A549 (cell line): Measurements from ENCODE around the gene C5orf24. TPM values are rescaled to one million over a fixed set of nuclear protein-coding genes. Genes with fewer than 3 reads are reported as not detected.

ENCODE experiments used
- ATAC-seq, 2 experiments: fragments of 200-7000 bp in 1 of 2; fragments of >200 bp in 1 of 2; cut with Nextera tagmentation in 1 of 2; cut with Tn5 transposase in 1 of 2; 3 replicates each; pipeline versions ENCODE4 v1.8.0 to v1.9.1; 2018 to 2020; ENCODE audit warnings: mild to moderate bottlenecking in 1 of 2, moderate library complexity in 1 of 2
- CTCF ChIA-PET: fragments of 300-600 bp; sonication (Branson Sonifier 250); formaldehyde crosslinking; extraction: SDS; loops from one replicate; lab custom pipeline; 2021; ENCODE audit warnings: antibody characterized with exemption, inconsistent platforms; lab: Yijun Ruan, JAX
- POLR2A ChIA-PET: fragments of 350-600 bp; formaldehyde crosslinking; extraction: SDS; loops from one replicate; lab custom pipeline; 2021; ENCODE audit warnings: antibody characterized with exemption, inconsistent platforms; lab: Yijun Ruan, JAX
- DNase-seq, 2 experiments: peaks; one replicate each; pipeline versions ENCODE4 v3.0.0 to v3.0.0-alpha.2; 2011 to 2016; ENCODE audit warnings: low read depth in 1 of 2, low spot score in 1 of 2
- FAIRE-seq: peaks from 2 replicates; lab custom pipeline; 2011; peaks lifted over from hg19 to GRCh38; lab: Jason Lieb, UNC
- H3K27ac ChIP-seq, 2 experiments: fragments of >200 bp; sonication (Bioruptor Twin); formaldehyde crosslinking; 3 replicates each; pipeline ENCODE4 v1.5.1; 2016 to 2017
- H3K4me1 ChIP-seq: fragments of >200 bp; sonication (Bioruptor Twin); formaldehyde crosslinking; 3 replicates; pipeline ENCODE4 v1.6.1; 2016
- H3K4me2 ChIP-seq: fragments of >200 bp; sonication (Bioruptor Twin); formaldehyde crosslinking; 3 replicates; pipeline ENCODE4 v1.6.1; 2016
- H3K4me3 ChIP-seq: fragments of >200 bp; sonication (Bioruptor Twin); formaldehyde crosslinking; 3 replicates; pipeline ENCODE4 v1.5.1; 2016
- H3K9me3 ChIP-seq: fragments of >200 bp; sonication (Bioruptor Twin); formaldehyde crosslinking; 3 replicates; pipeline ENCODE4 v1.6.1; 2016
- BCL3 ChIP-seq: fragments of >200 bp; sonication (Bioruptor Twin); formaldehyde crosslinking; IDR thresholded peaks from 3 replicates; pipeline ENCODE4 v1.6.1; 2016
- CBX2 ChIP-seq: fragments of 200-600 bp; sonication (generic); IDR thresholded peaks from 2 replicates; pipeline ENCODE4 v1.6.1; 2016; ENCODE audit warnings: low read depth, mild to moderate bottlenecking, borderline replicate concordance
- CHD2 ChIP-seq: fragments of 150-350 bp; IDR thresholded peaks from 2 replicates; pipeline ENCODE4 v1.6.1; 2014; ENCODE audit warnings: low read length; ENCODE audit not compliant: partially characterized antibody
- ESRRA ChIP-seq: fragments of 150-350 bp; IDR thresholded peaks from 2 replicates; pipeline ENCODE4 v1.6.1; 2014; ENCODE audit warnings: mild to moderate bottlenecking, low read length, borderline replicate concordance
- FOSB ChIP-seq: fragments of 250-450 bp; sonication (Bioruptor Pico); IDR thresholded peaks from 2 replicates; pipeline ENCODE4 v1.5.0; 2020; ENCODE audit warnings: mild to moderate bottlenecking, moderate library complexity
- FOXS1 ChIP-seq: fragments of 250-450 bp; sonication (Bioruptor Pico); IDR thresholded peaks from 2 replicates; pipeline ENCODE4 v1.5.0; 2020; ENCODE audit warnings: mild to moderate bottlenecking, moderate library complexity
- HES2 ChIP-seq: fragments of >200 bp; sonication (Bioruptor Twin); formaldehyde crosslinking; IDR thresholded peaks from 2 replicates; pipeline ENCODE4 v1.6.1; 2016
- HOXB13 ChIP-seq: fragments of 250-450 bp; sonication (Bioruptor Pico); IDR thresholded peaks from 2 replicates; pipeline ENCODE4 v1.5.0; 2020; ENCODE audit warnings: low read depth, mild to moderate bottlenecking, moderate library complexity
- HOXB5 ChIP-seq: fragments of 250-450 bp; sonication (Bioruptor Pico); IDR thresholded peaks from 2 replicates; pipeline ENCODE4 v1.5.0; 2020; ENCODE audit warnings: mild to moderate bottlenecking, moderate library complexity
- JUN ChIP-seq, 2 experiments: fragments of >200 bp; sonication (Bioruptor Twin); formaldehyde crosslinking; IDR thresholded peaks; 2 replicates in 1 of 2; 3 replicates in 1 of 2; pipeline ENCODE4 v1.6.1; 2016 to 2017
- MAX ChIP-seq: IDR thresholded peaks from 2 replicates; pipeline ENCODE4 v1.6.1; 2012
- MYC ChIP-seq: IDR thresholded peaks from 2 replicates; pipeline ENCODE4 v1.6.1; 2012; ENCODE audit warnings: mild to moderate bottlenecking, inconsistent platforms, low read length, improper control_type of control experiment, borderline replicate concordance
- NFE2L2 ChIP-seq: fragments of 150-350 bp; conservative IDR thresholded peaks from 2 replicates; pipeline ENCODE4 v1.6.1; 2014; ENCODE audit warnings: low read length
- NR3C1 ChIP-seq: fragments of >200 bp; sonication (Bioruptor Twin); formaldehyde crosslinking; IDR thresholded peaks from 3 replicates; pipeline ENCODE4 v1.6.1; 2017
- PHF8 ChIP-seq: fragments of 200-600 bp; sonication (generic); IDR thresholded peaks from 2 replicates; pipeline ENCODE4 v1.6.1; 2016; ENCODE audit warnings: low read depth, mild to moderate bottlenecking, antibody characterized with exemption, moderate library complexity, borderline replicate concordance
- POLR2A ChIP-seq: IDR thresholded peaks from 2 replicates; pipeline ENCODE4 v1.6.1; 2012; ENCODE audit warnings: mild to moderate bottlenecking, low read length
- RAD21 ChIP-seq, 2 experiments: fragments of >200 bp in 1 of 2; sonication (Bioruptor Twin) in 1 of 2; formaldehyde crosslinking in 1 of 2; IDR thresholded peaks in 1 of 2; conservative IDR thresholded peaks in 1 of 2; 2 replicates in 1 of 2; 3 replicates in 1 of 2; pipeline ENCODE4 v1.6.1; 2012 to 2018; ENCODE audit warnings: inconsistent platforms in 1 of 2
- RARB ChIP-seq: fragments of 250-450 bp; sonication (Bioruptor Pico); IDR thresholded peaks from 2 replicates; pipeline ENCODE4 v1.8.0; 2021; ENCODE audit warnings: mild to moderate bottlenecking, moderate library complexity
- RCOR1 ChIP-seq: fragments of 150-350 bp; IDR thresholded peaks from 2 replicates; pipeline ENCODE4 v1.6.1; 2014; ENCODE audit warnings: antibody characterized with exemption, low read length, low read depth
- RFX5 ChIP-seq: fragments of 450-650 bp; IDR thresholded peaks from 2 replicates; pipeline ENCODE4 v1.7.1; 2014; ENCODE audit warnings: antibody characterized with exemption, mild to moderate bottlenecking, moderate library complexity
- RNF2 ChIP-seq: fragments of 200-600 bp; sonication (generic); IDR thresholded peaks from 2 replicates; pipeline ENCODE4 v1.6.1; 2016; ENCODE audit warnings: low read depth, mild to moderate bottlenecking, antibody characterized with exemption, moderate library complexity, borderline replicate concordance
- TP53 ChIP-seq: fragments of 250-450 bp; sonication (Bioruptor Pico); IDR thresholded peaks from 2 replicates; pipeline ENCODE4 v1.5.0; 2021; ENCODE audit warnings: mild to moderate bottlenecking, moderate library complexity
- ZC3H11A ChIP-seq: fragments of 450-650 bp; IDR thresholded peaks from 2 replicates; pipeline ENCODE4 v1.6.1; 2014; ENCODE audit warnings: antibody characterized with exemption, mild to moderate bottlenecking
- ZFP36 ChIP-seq: fragments of 450-650 bp; IDR thresholded peaks from 2 replicates; pipeline ENCODE4 v1.6.1; 2014; ENCODE audit warnings: borderline replicate concordance; ENCODE audit not compliant: partially characterized antibody
- WGBS: methylation state at CpG from one replicate; pipeline ENCODE4 v1.1.6; 2017; ENCODE audit errors: missing lambda C conversion rate; 5-methylcytosine and 5-hydroxymethylcytosine counted together
- polyA plus RNA-seq, 4 experiments: library from polyadenylated mRNA; depleted of rRNA in 3 of 4; stranded (reverse); fragments of >200 nt; fragmentation: RNase III in 1 of 4; extraction: RNeasy Plus Mini Kit Qiagen cat#74134 plus additional on column Dnase treatment in 1 of 4; gene quantifications; 2 replicates in 3 of 4; 3 replicates in 1 of 4; pipeline ENCODE4 v1.2.3, GENCODE V29; 2011 to 2017
- TF ChIP-seq, protein P1 (sequence below): IDR thresholded peaks from 2 replicates; pipeline ENCODE4 v1.6.1; 2012; ENCODE audit warnings: low read depth, borderline replicate concordance
- TF ChIP-seq, protein P2 (sequence below): fragments of 450-650 bp; IDR thresholded peaks from 2 replicates; pipeline ENCODE4 v1.6.1; 2014; ENCODE audit warnings: antibody characterized with exemption
- TF ChIP-seq, protein P3 (sequence below): fragments of 250-450 bp; sonication (Bioruptor Pico); IDR thresholded peaks from 2 replicates; pipeline ENCODE4 v1.5.0; 2021; ENCODE audit warnings: mild to moderate bottlenecking, moderate library complexity, borderline replicate concordance

The C5orf24 gene
- polyA plus RNA-seq, 2 of the 4 experiments (the other 2 are of a cell fraction): 27.0 to 53.7 TPM

- TF ChIP-seq NFE2L2 (no peak), RNF2 (no peak), HOXB13 (CRISPR knock-in tag) (no peak)
These were observed 27.7 kb downstream of the C5orf24 start (continued) for GRCh38 chr5:134873494-134873893.

DNA sequence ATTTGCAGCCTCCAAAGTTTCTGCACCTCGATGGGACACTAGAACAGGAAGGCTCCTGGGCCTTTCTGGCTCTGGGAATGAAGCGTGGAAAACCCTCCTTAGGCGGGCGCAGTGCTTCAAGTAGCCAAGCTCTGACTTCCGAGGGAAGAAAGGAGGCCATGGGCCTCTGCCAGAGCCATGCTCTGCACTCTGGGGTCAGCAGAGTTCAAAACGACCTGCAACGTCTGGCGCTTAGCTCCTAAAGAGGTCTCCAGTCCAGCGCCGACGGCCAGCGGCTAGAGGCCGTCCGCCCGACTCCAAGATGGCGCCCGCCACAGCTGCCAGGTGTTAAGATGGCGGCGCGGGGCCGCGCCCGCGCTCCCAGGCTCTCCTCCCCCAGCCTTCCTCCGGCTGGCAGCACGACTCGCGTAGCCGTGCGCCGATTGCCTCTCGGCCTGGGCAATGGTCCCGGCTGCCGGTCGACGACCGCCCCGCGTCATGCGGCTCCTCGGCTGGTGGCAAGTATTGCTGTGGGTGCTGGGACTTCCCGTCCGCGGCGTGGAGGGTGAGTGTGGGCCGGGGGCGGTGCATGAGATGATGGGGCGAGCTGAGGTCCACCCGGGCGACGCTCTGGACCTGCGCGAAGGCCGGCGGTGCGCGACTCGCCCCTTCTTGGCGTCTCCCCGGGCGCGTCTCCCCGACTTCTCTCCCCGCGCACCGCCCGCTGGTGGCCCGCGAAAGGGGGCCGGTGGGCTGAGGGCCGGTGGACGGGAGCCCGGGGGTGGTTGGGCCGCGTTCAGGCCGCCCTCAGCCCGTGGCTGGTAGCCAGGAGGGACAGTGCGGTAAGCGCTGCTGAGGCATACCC, 28.4 kb downstream of the C5orf24 start, which contains the start of gene TXNDC15:
TSS of gene TXNDC15 (plus strand) at position 385 of the 844 bp plus-strand sequence. CDS start at position 442, 57 bp downstream.
- peak within 1 kb of the TSS; percentile 95 to 96 for H3K27ac ChIP-seq
- ChIA-PET CTCF (interaction anchor here (0.7 to 1.1 kb wide), 5 partner anchors 10 to 401 kb away, joined by 3 to 5 read pairs (median 3); partner anchors contain the start of gene PCBD2), POLR2A (interaction anchor here (0.6 to 2.2 kb wide), 9 partner anchors 16 to 121 kb away, joined by 3 to 20 read pairs (median 4); partner anchors contain the start of genes C5orf24, DDX46 and PCBD2)
- H3K4me1 ChIP-seq: peaks cover 10% of the 10 kb centered on the region; the same call in 2 of the 3 replicates
- ATAC-seq (peak; percentile 91 to 96), FAIRE-seq (no peak), DNase-seq (peak; percentile 85 to 89)
- peak within 1 kb of the TSS; percentile 92 for H3K4me2 ChIP-seq
- H3K4me3 ChIP-seq: peak within 1 kb of the TSS; percentile 78
- WGBS: 14% methylated on average over 17 of the region's 79 CpGs
- TF ChIP-seq ESRRA (no peak), FOSB (CRISPR knock-in tag) (no peak), FOXS1 (no peak), RARB (0 out of 2 replicates have a peak, but pooled peaks have one; percentile 49), BCL3 (peak; percentile 58; the same call in 2 of the 3 replicates), JUN (IDR thresholded peaks at IDR 0.05) (peak; percentile 44 to 95; a peak in 4 of 5 replicates), HES2 (no peak), RFX5 (no peak), ZFP36 (no peak), POLR2A (peak; percentile 97), CHD2 (peak; percentile 37), MAX (peak; percentile 87), NR3C1 (no peak), ZC3H11A (no peak), RCOR1 (no peak), TP53 (CRISPR knock-in tag) (peak; percentile 72; the same call in 1 of the 2 replicates), HOXB13 (CRISPR knock-in tag) (peak; percentile 86), HOXB5 (CRISPR knock-in tag) (peak; percentile 57), PHF8 (peak; percentile 93), RAD21 (conservative IDR thresholded peaks at IDR 0.05 in 1 of 2, IDR thresholded peaks at IDR 0.05 in 1 of 2) (no peak), CBX2 (no peak), MYC (peak; percentile 55; the same call in 1 of the 2 replicates)
- TF ChIP-seq, protein P1, sequence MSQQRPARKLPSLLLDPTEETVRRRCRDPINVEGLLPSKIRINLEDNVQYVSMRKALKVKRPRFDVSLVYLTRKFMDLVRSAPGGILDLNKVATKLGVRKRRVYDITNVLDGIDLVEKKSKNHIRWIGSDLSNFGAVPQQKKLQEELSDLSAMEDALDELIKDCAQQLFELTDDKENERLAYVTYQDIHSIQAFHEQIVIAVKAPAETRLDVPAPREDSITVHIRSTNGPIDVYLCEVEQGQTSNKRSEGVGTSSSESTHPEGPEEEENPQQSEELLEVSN: peak; percentile 64; the same call in 1 of the 2 replicates
- TF ChIP-seq, protein P2, sequence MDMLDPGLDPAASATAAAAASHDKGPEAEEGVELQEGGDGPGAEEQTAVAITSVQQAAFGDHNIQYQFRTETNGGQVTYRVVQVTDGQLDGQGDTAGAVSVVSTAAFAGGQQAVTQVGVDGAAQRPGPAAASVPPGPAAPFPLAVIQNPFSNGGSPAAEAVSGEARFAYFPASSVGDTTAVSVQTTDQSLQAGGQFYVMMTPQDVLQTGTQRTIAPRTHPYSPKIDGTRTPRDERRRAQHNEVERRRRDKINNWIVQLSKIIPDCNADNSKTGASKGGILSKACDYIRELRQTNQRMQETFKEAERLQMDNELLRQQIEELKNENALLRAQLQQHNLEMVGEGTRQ: no peak
- TF ChIP-seq, protein P3, sequence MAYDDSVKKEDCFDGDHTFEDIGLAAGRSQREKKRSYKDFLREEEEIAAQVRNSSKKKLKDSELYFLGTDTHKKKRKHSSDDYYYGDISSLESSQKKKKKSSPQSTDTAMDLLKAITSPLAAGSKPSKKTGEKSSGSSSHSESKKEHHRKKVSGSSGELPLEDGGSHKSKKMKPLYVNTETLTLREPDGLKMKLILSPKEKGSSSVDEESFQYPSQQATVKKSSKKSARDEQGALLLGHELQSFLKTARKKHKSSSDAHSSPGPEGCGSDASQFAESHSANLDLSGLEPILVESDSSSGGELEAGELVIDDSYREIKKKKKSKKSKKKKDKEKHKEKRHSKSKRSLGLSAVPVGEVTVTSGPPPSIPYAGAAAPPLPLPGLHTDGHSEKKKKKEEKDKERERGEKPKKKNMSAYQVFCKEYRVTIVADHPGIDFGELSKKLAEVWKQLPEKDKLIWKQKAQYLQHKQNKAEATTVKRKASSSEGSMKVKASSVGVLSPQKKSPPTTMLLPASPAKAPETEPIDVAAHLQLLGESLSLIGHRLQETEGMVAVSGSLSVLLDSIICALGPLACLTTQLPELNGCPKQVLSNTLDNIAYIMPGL (CRISPR knock-in tag): 0 out of 2 replicates have a peak, but pooled peaks have one; percentile 51
- H3K9me3 ChIP-seq: no peaks in the 10 kb centered on the region
